Caco-2 (cell line): ENCODE results near the gene ELMO1. TPM values are rescaled to one million over a fixed set of nuclear protein-coding genes. Genes with fewer than 3 reads are reported as not detected.

Experiments used
- BruUV-seq: library from RNA; stranded (reverse); fragments of 400-500 nt; replicated peaks from 2 replicates; lab custom pipeline; 2021; lab: Mats Ljungman, UMichigan
- CTCF ChIA-PET: fragments of 300-600 bp; sonication (Branson Sonifier 250); formaldehyde crosslinking; loops from one replicate; lab custom pipeline; 2022; ENCODE audit warnings: antibody characterized with exemption; lab: Charles Lee
- POLR2A ChIA-PET: fragments of 300-600 bp; sonication (Branson Sonifier 250); formaldehyde crosslinking; loops from one replicate; lab custom pipeline; 2022; ENCODE audit warnings: antibody characterized with exemption; lab: Charles Lee
- DNase-seq, 2 experiments: peaks; one replicate each; pipeline versions ENCODE4 v3.0.0 to v3.0.0-alpha.2; 2020 to 2022
- H3K27me3 ChIP-seq: replicated peaks from 2 replicates; pipeline ENCODE4 v1.6.0; 2011; ENCODE audit warnings: low read length; ENCODE audit not compliant: control insufficient read depth, insufficient read depth
- H3K36me3 ChIP-seq: 2 replicates; pipeline ENCODE4 v1.5.1; 2011; ENCODE audit warnings: low read length; ENCODE audit not compliant: control insufficient read depth, insufficient read depth
- H3K4me1 ChIP-seq: fragments of 250-450 bp; sonication (Bioruptor Pico); 2 replicates; pipeline ENCODE4 v1.5.1; 2020; ENCODE audit warnings: mild to moderate bottlenecking
- H3K4me3 ChIP-seq: 2 replicates; pipeline ENCODE4 v1.5.1; 2011; ENCODE audit warnings: low read depth, mild to moderate bottlenecking, control low read depth, low read length
- H3K9me3 ChIP-seq: fragments of 250-450 bp; sonication (Bioruptor Pico); 2 replicates; pipeline ENCODE4 v1.5.1; 2020; ENCODE audit warnings: mild to moderate bottlenecking, moderate library complexity
- H3K27ac Mint-ChIP-seq: one replicate; pipeline ENCODE4 v1.8.0; 2022; ENCODE audit warnings: mixed read lengths; ENCODE audit not compliant: unreplicated experiment
- H3K27me3 Mint-ChIP-seq: one replicate; pipeline ENCODE4 v1.8.0; 2022; ENCODE audit warnings: mixed read lengths; ENCODE audit not compliant: insufficient read depth, unreplicated experiment
- H3K36me3 Mint-ChIP-seq: one replicate; pipeline ENCODE4 v1.8.0; 2022; ENCODE audit warnings: mild to moderate bottlenecking, mixed read lengths; ENCODE audit not compliant: insufficient read depth, unreplicated experiment
- H3K4me1 Mint-ChIP-seq: one replicate; pipeline ENCODE4 v1.8.0; 2022; ENCODE audit warnings: low read depth, mixed read lengths; ENCODE audit not compliant: unreplicated experiment
- H3K4me3 Mint-ChIP-seq: one replicate; pipeline ENCODE4 v1.8.0; 2022; ENCODE audit warnings: mild to moderate bottlenecking, moderate library complexity, mixed read lengths; ENCODE audit not compliant: unreplicated experiment
- H3K9me3 Mint-ChIP-seq: one replicate; pipeline ENCODE4 v1.8.0; 2022; ENCODE audit warnings: mixed read lengths; ENCODE audit not compliant: unreplicated experiment
- CTCF ChIP-seq, 2 experiments: fragments of 200-600 bp in 1 of 2; IDR thresholded peaks; 1 replicate in 1 of 2; 2 replicates in 1 of 2; pipeline versions ENCODE4 v1.5.1 to v1.8.0; 2011 to 2022; ENCODE audit warnings: antibody characterized with exemption in 1 of 2, control low read depth in 1 of 2, inconsistent platforms in 1 of 2, low read depth in 1 of 2, low read length in 1 of 2, mild to moderate bottlenecking in 1 of 2, moderate library complexity in 1 of 2; ENCODE audit not compliant: insufficient read depth in 1 of 2, severe bottlenecking in 1 of 2, unreplicated experiment in 1 of 2
- intact Hi-C: fragments of 100-400 bp; cut with micrococcal nuclease; formaldehyde crosslinking; loops from one replicate; pipeline ENCODE4 v1.10.0; 2022; ENCODE audit not compliant: unreplicated experiment
- total RNA-seq: library from RNA; stranded (reverse); gene quantifications from 2 replicates; pipeline ENCODE4 v1.2.3, GENCODE V29; 2022

ELMO1 gene
- total RNA-seq, 1 experiment from 2014 or later, result 0.14 TPM

GRCh38 chr7:37283716-37284115, 164.9 kb downstream of the ELMO1 start:
- H3K4me3 Mint-ChIP-seq, result no peak overlapping the region
- Histone ChIP-seq H3K27me3 (no peaks in the 10 kb centered on the region), H3K4me3 (no peak overlapping the region), H3K9me3 (no peaks in the 10 kb centered on the region), H3K4me1 (no peaks in the 10 kb centered on the region), H3K36me3 (no peaks in the 10 kb centered on the region)
- H3K9me3 Mint-ChIP-seq, result peaks cover 9% of the 10 kb centered on the region
- H3K27me3 Mint-ChIP-seq, result peaks cover 13% of the 10 kb centered on the region
- no peak overlapping the region for H3K27ac Mint-ChIP-seq
- H3K4me1 Mint-ChIP-seq, result no peaks in the 10 kb centered on the region
- H3K36me3 Mint-ChIP-seq, result no peaks in the 10 kb centered on the region
- no peak for TF ChIP-seq CTCF (IDR thresholded peaks at IDR 0.05; ENCODE audit: insufficient read depth in 1 of 2, low read depth in 1 of 2, low read length in 1 of 2, severe bottlenecking in 1 of 2, unreplicated experiment in 1 of 2)
- ChIA-PET POLR2A (no interaction called here), CTCF (interaction anchor here (1.5 kb wide), 1 partner anchor 70 kb away, joined by 4 read pairs; no protein-coding TSS in a partner anchor)
- DNase-seq, result no peak
- no TSS peak for BruUV-seq
- intact Hi-C loops, result loop anchor here (1.0 kb wide), 2 partner anchors 70 to 212 kb away; no protein-coding TSS in a partner anchor

GRCh38 chr7:37282927-37283326, 165.7 kb downstream of the ELMO1 start:
- no peak for TF ChIP-seq CTCF (IDR thresholded peaks at IDR 0.05; ENCODE audit: insufficient read depth in 1 of 2, low read depth in 1 of 2, low read length in 1 of 2, severe bottlenecking in 1 of 2, unreplicated experiment in 1 of 2)
- H3K4me1 Mint-ChIP-seq, result no peaks in the 10 kb centered on the region

GRCh38 chr7:37282093-37282444, 166.6 kb downstream of the ELMO1 start:
- BruUV-seq, result no TSS peak
- peaks cover 9% of the 10 kb centered on the region for H3K9me3 Mint-ChIP-seq
- Histone ChIP-seq H3K4me3 (no peak overlapping the region), H3K9me3 (no peaks in the 10 kb centered on the region), H3K27me3 (no peaks in the 10 kb centered on the region), H3K36me3 (no peaks in the 10 kb centered on the region), H3K4me1 (no peaks in the 10 kb centered on the region)
- no peaks in the 10 kb centered on the region for H3K36me3 Mint-ChIP-seq
- H3K4me3 Mint-ChIP-seq, result no peak overlapping the region
- POLR2A ChIA-PET, result no interaction called here
- no peak for TF ChIP-seq CTCF (IDR thresholded peaks at IDR 0.05; ENCODE audit: insufficient read depth in 1 of 2, low read depth in 1 of 2, low read length in 1 of 2, severe bottlenecking in 1 of 2, unreplicated experiment in 1 of 2)
- CTCF ChIA-PET, result no interaction called here
- no peaks in the 10 kb centered on the region for H3K4me1 Mint-ChIP-seq
- peaks cover 13% of the 10 kb centered on the region for H3K27me3 Mint-ChIP-seq
- intact Hi-C loops, result no loop called here
- no peak for DNase-seq
- H3K27ac Mint-ChIP-seq, result no peak overlapping the region

More at GRCh38 chr7:37282927-37283326, 165.7 kb downstream of the ELMO1 start:
- Mint-ChIP-seq H3K27me3 (peaks cover 13% of the 10 kb centered on the region), H3K36me3 (no peaks in the 10 kb centered on the region), H3K4me3 (no peak overlapping the region), H3K9me3 (peaks cover 9% of the 10 kb centered on the region), H3K27ac (no peak overlapping the region)
- Histone ChIP-seq H3K36me3 (no peaks in the 10 kb centered on the region), H3K4me1 (no peaks in the 10 kb centered on the region), H3K27me3 (no peaks in the 10 kb centered on the region), H3K9me3 (no peaks in the 10 kb centered on the region), H3K4me3 (no peak overlapping the region)
- no TSS peak for BruUV-seq
- DNase-seq, result no peak
- ChIA-PET CTCF (no interaction called here), POLR2A (no interaction called here)
- intact Hi-C loops, result no loop called here
